Activated T-cell treated with anti-CD3 and anti-CD28 coated beads for 4 hours (primary cell): ENCODE results near the gene UPK1B.
"Not testable (repeated sequence)": the region's sequence is repeated elsewhere in the genome, so short reads cannot be mapped to it uniquely, and the experiment has no call there.

Experiments
- DNase-seq: peaks from one replicate; pipeline ENCODE4 v3.0.0-alpha.2; 2020

The UPK1B gene

GRCh38 chr3:119173325-119173724 lies at the start of gene UPK1B:
UPK1B (plus strand) TSS chr3:119173598; CDS start chr3:119186742, 13,144 bp downstream.
- DNase-seq: no peak

GRCh38 chr3:119125342-119125741 lies 48.1 kb upstream of the UPK1B start:
- DNase-seq: no peak

- DNase-seq: no peak
Measured at GRCh38 chr3:119125742-119126504, 47.5 kb upstream of the UPK1B start.

DNA sequence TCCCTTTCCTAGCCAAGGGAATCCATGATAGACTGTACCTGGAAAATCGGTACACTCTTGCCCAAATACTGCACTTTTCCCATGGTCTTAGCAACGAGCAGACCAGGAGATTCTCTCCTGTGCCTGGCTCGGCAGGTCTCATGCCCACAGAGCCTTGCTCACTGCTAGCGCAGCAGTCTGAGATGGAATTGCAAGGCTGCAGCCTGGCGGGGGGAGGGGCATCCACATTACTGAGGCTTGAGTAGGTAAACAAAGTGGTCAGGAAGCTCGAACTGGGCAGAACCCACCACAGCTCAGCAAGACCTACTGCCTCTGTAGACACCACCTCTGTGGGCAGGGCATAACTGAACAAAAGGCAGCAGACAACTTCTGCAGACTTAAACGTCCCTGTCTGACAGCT lies 43.1 kb upstream of the UPK1B start:
- DNase-seq: not testable (repeated sequence)

DNA sequence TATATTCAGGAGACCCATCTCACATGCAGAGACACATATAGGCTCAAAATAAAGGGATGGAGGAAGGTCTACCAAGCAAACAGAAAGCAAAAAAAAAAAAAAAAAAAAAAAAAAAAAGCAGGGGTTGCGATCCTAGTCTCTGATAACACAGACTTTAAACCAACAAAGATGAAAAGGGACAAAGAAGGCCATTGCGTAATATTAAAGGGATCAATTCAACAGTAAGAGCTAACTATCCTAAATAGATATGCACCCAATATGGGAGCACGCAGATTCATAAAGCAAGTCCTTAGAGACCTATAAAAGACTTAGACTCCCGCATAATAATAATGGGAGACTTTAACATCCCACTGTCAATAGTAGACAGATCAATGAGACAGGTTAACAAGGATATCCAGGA lies 41.1 kb upstream of the UPK1B start:
- DNase-seq: not testable (repeated sequence)

DNA sequence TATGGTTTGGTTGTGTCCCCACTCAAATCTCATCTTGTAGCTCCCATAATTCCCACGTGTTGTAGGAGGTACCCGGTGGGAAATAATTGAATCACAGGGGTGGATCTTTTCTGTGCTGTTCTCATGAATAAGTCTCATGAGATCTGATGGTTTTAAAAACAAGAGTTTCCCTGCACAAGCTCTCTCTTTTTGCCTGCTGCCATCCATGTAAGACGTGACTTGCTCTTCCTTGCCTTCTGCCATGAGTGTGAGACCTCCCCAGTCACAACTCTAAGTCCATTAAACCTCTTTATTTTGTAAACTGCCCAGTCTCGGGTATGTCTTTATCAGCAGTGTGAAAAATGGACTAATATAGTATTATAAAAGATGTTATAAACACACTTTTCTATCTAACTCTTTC lies 34.0 kb upstream of the UPK1B start:
- DNase-seq: not testable (repeated sequence)

DNA sequence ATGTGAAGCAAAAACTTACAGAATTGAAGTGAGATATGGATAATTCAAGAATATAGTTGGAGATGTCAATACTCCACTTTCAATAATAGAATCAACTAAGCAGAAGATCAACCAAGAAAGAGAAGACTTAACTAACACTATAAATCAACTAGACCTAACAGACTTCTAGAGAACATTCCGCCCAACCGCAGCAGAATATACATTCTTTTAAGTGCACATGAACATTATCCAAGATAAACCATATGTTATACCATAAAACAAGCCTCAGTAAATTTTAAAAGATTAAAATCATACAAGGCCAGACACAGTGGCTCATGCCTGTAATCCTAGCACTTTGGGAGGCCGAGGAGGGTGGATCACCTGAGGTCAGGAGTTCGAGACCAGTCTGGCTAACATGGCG lies 32.9 kb upstream of the UPK1B start:
- no peak for DNase-seq

DNA sequence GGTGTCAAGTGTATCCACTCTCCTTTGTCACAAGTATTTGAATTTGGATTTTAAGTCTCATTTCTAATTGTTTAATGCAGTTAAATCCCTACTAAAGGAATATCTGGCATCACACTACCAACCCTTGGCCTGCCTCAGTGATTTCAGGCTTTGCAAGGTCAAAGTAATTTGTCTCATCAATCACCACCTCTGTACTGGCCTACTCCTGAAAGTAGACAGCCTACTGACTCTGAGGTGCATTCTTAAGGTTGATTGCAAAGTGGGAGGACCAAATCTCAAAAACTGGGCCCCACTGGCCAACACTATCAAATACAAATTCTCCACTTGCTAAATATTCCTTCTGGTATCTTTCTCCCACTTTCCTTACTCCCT lies 28.3 kb upstream of the UPK1B start:
- DNase-seq: no peak

- no peak for DNase-seq
Measured at GRCh38 chr3:119145500-119146167, 27.8 kb upstream of the UPK1B start, which contains the start of gene TEX55. TEX55 (plus strand) TSS chr3:119146165; CDS start chr3:119146190, 25 bp downstream.

DNA sequence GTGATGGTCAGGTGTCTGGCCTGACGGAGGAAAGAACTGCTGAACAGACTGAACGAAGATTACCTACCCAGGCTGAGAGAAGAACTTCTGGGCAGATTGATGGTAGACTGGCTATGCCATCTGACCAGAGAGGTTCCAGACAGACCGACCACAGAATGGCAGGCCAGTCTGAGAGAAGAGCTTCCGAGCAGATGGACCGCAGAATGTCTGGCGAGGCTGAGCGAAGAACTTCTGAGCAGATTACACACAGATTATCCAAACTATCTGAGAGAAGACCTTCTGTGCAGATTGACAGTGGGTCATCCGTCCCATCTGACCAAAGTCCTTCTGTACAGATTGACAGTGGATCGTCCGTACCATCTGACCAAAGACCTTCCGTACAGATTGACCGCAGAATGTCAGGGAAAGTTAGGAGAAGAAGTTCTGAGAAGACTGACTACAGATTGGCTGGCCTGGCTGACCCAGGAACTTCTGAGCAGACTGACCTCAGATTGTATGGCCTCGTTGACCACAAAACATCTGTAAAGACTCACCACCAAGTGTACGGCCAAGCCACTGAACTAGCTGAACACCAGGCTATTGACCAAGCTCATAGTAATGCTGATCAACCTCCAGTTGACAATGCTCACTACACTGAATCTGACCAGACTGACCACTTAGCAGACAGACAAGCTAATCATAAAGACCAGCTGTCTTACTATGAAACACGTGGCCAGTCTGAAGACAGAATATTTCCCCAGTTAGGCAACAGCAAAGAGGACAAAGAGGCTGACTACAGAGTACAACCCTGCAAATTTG lies 26.6 kb upstream of the UPK1B start:
- DNase-seq: no peak

- no peak for DNase-seq
Measured at GRCh38 chr3:119147494-119147893, 25.9 kb upstream of the UPK1B start.

- DNase-seq: no peak
Measured at GRCh38 chr3:119148493-119149180, 24.8 kb upstream of the UPK1B start.

DNA sequence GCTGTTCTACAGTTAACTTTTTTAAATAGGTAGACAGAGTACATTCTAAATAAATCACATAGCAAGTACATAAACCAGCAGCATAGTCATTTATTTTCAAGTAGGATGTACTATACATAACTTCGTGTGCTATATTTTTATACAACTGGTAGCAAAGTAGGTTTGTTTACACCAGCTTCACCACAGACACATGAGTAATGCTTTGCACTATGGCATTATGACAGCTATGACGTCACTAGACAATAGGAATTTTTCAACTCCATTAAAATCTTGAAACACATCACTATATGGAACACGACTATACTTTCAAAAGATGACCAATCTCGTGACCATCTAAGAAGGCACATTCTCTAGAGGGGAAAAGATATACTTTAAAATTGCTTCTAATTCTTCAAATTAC lies 23.9 kb upstream of the UPK1B start:
- no peak for DNase-seq

- no peak for DNase-seq
Measured at GRCh38 chr3:119156868-119157267, 16.5 kb upstream of the UPK1B start.

DNA sequence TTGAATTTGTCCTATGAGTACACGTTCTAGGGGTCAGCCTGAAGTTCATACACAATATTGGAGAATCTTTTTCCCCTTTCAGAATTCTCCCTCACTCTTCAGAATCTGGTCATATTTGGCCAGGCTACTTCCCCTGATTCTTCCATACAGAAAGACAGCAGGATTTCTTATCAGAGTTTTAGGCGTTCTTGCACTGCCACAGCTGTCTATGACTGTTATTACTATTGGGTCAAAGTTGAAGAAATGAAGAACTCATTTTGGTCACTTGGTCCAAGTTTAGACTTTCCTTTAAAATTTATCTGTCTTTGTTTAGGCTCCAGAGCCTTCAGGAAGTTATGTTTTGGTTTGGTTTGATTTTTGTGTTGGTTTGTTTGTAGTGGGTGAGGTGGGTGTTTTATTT lies 15.4 kb upstream of the UPK1B start:
- no peak for DNase-seq

DNA sequence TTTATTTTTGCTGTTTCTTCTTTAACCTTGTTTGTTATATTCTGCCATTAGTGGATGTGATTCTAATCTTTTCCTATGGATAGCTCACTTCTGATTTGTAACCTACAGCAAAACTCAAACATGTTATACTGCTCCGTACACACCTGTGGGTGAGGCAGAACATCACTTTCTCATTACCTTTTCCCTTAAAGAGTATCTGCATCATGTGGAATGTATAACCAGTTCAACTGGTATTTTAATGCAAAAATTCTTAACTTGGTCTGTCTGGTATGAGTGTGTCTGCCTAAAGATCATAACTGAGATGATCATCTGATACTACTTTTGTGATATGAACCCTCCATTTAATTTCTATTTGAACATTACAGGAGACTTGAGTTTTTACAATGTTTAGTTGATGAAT lies 13.0 kb upstream of the UPK1B start:
- DNase-seq: no peak

- no peak for DNase-seq
Measured at GRCh38 chr3:119160815-119161214, 12.6 kb upstream of the UPK1B start.

DNA sequence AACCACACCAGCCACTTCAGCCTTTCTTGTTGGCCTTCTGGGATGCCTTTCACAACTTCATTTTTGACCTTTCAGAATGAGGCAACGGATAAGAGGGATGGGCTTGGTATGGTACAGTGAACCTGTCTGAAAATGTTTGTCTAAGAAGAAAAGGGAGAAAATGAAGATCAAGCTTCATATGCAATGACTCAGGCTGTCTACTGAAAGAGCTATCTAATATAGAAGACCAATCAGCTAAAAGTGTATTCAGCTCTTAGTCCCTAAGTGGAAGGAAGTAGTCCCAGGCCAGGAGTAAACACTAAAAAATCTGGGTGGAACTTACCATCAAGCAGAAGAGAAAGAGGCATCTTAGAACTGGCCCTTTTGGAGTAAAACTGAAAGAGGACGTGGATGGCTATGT lies 12.2 kb upstream of the UPK1B start:
- no peak for DNase-seq

DNA sequence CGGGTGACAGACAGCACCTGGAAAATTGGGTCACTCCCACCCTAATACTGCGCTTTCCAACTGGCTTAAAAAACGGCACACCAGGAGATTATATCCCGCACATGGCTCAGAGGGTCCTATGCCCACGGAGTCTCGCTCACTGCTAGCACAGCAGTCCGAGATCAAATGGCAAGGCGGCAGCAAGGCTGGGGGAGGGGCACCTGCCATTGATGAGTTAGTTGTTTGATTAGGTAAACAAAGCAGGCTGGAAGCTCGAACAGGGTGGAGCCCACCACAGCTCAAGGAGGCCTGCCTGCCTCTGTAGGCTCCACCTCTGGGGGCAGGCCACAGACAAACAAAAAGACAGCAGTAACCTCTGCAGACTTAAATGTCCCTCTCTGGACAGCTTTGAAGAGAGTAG lies 8.7 kb upstream of the UPK1B start:
- not testable (repeated sequence) for DNase-seq

DNA sequence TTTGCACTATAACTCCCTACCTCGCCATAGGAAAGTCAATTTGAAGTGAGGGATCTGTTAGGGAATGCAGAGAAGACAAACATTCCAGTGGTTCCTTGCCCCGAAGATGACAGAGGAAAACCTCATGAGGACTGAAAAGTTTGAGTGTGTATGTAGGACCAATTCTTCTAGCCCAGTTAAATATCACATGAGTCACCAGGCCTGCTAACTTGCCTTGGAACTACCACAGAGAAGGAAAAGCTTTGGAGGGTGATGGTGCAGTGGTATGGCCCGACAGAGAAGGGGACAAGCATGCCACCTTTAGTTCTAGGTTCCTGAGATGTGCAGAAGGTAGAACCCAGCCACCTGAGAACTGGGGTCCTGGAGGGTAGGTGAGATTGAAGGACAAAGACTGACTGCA lies 2.6 kb upstream of the UPK1B start:
- no peak for DNase-seq

DNA sequence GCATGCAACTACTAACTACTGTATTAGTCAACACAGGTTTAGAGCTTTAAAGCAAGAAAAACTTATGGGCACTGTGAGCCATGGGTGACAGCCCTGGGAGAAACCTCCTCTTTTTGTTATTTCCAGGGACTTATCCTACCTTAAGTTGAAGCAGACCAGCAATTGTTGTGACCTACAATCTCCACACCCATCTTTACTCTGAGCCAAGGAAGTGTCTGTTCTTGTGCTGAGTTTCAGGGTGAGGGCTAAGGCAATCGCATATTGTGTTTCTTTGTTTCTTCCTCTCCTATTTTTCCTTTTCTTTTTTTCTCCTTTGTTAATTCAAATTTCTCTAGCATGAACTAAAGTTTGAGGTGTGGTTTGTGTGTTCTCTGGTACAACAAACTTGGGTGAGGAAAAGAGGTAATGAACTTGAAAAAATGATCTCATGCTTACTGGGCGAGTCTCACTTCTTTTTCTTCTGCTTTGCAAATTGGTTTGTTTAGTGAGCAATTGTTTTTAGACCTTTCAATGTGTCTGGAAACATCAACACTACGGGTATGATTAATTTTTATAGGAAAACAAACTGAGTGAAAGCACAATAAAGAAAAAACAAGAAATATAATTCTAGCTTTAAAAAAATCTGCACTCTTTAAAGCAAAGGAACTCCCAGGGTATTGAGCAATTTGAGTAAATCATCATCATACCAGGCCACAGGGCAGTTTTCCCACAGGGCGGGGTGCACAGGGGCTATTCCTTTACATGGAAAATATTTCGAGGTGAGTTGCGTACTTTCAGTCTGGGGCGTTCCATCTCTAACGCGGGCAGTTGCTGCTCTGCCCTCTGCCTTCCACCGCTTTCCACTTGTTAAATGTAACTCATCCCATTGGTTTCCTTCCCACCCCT lies 2.7 kb downstream of the UPK1B start:
- DNase-seq: no peak

DNA sequence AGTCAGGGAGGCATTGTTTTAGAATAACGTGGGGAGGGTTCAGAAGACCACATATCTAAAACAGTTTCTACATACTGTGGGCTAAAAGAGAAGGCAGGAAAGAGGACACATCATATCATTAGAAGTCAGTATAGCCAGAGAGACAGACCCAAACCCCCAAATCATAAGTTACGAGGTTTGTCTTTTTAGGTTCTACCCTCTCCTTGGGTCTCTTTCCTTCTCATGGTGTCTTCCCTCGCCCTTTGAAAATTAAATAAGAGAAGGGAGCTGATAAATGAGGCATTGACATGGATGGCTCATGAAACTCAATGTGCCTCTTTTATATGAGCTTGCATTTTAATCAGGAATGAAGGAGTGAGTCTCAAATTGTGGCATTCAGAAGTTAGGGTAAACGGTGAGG lies 3.4 kb downstream of the UPK1B start:
- DNase-seq: no peak
